K562 (cell line): ENCODE data around the gene TBC1D3B. TPM values are rescaled to one million over a fixed set of nuclear protein-coding genes. Genes with fewer than 3 reads are reported as not detected.

Experiments used
- ATAC-seq: fragments of 200-7000 bp; cut with Tn5 transposase; 3 replicates; pipeline ENCODE4 v1.9.1; 2020; ENCODE audit warnings: moderate library complexity
- BruUV-seq: library from RNA; stranded (reverse); fragments of 400-500 nt; replicated peaks from 2 replicates; lab custom pipeline; 2021; lab: Mats Ljungman, UMichigan
- CTCF ChIA-PET: fragments of 300-600 bp; formaldehyde crosslinking; extraction: SDS; loops from one replicate; lab custom pipeline; 2021; ENCODE audit warnings: low intra/inter-chr PET ratio; lab: Yijun Ruan, JAX
- POLR2A ChIA-PET: fragments of 300-600, 350-650 bp; sonication (Branson Sonifier 250); formaldehyde crosslinking; extraction: SDS; loops from one replicate; lab custom pipeline; 2021; ENCODE audit warnings: antibody characterized with exemption, inconsistent platforms; lab: Yijun Ruan, JAX
- DNase-seq, 4 experiments: peaks; one replicate each; pipeline versions ENCODE4 v3.0.0 to v3.0.0-alpha.2; 2011 to 2018; ENCODE audit warnings: low spot score in 3 of 4, mixed read lengths in 3 of 4; ENCODE audit errors: extremely low read depth in 1 of 4
- FAIRE-seq: peaks from 2 replicates; lab custom pipeline; 2011; peaks lifted over from hg19 to GRCh38; lab: Jason Lieb, UNC
- H2AFZ ChIP-seq: 2 replicates; pipeline ENCODE4 v1.6.0; 2011; ENCODE audit warnings: low read depth, low read length, control low read depth, inconsistent platforms
- H3K27ac ChIP-seq: fragments of 200-600 bp; 3 replicates; pipeline ENCODE4 v1.8.0; 2011; ENCODE audit warnings: low read depth, mild to moderate bottlenecking, control low read depth, inconsistent platforms, low read length, moderate library complexity, mixed read lengths; ENCODE audit errors: extremely low read depth
- H3K27me3 ChIP-seq, 2 experiments: fragments of 300-600 bp in 1 of 2; 2 replicates in 1 of 2; 3 replicates in 1 of 2; pipeline versions ENCODE4 v1.6.0 to v1.8.0; 2011; ENCODE audit warnings: inconsistent platforms in 2 of 2, low read length in 2 of 2, mild to moderate bottlenecking in 1 of 2, mixed read lengths in 1 of 2, moderate library complexity in 1 of 2; ENCODE audit not compliant: control insufficient read depth in 2 of 2, insufficient read depth in 2 of 2
- H3K36me3 ChIP-seq: fragments of 300-600 bp; 3 replicates; pipeline ENCODE4 v1.8.0; 2011; ENCODE audit warnings: mild to moderate bottlenecking, low read length, inconsistent platforms; ENCODE audit not compliant: control insufficient read depth, insufficient read depth
- H3K4me1 ChIP-seq, 2 experiments: fragments of 200-600 bp in 1 of 2; replicated peaks in 1 of 2; 2 replicates in 1 of 2; 3 replicates in 1 of 2; pipeline versions ENCODE4 v1.5.1 to v1.8.0; 2011; ENCODE audit warnings: inconsistent platforms in 2 of 2, low read length in 2 of 2, mild to moderate bottlenecking in 1 of 2, mixed read lengths in 1 of 2, moderate library complexity in 1 of 2; ENCODE audit not compliant: control insufficient read depth in 2 of 2, insufficient read depth in 2 of 2
- H3K4me2 ChIP-seq: 2 replicates; pipeline ENCODE4 v1.6.1; 2011; ENCODE audit warnings: low read length, control low read depth, inconsistent platforms, mixed read lengths; ENCODE audit not compliant: insufficient read depth
- H3K4me3 ChIP-seq: fragments of 200-600 bp; sonication (generic), shearing (Covaris generic); 2 replicates; pipeline ENCODE4 v1.5.1; 2016; ENCODE audit warnings: control low read depth, inconsistent platforms
- H3K79me2 ChIP-seq: fragments of 200-600 bp; 3 replicates; pipeline ENCODE4 v1.8.0; 2011; ENCODE audit warnings: low read length, inconsistent platforms; ENCODE audit not compliant: control insufficient read depth, insufficient read depth
- H3K9ac ChIP-seq, 2 experiments: 2 replicates each; pipeline versions ENCODE4 v1.6.0 to v1.6.1; 2011; ENCODE audit warnings: low read depth in 2 of 2, low read length in 2 of 2, control low read depth in 1 of 2, inconsistent platforms in 1 of 2, mild to moderate bottlenecking in 1 of 2, mixed read lengths in 1 of 2; ENCODE audit not compliant: insufficient read depth in 1 of 2
- H3K9me1 ChIP-seq: one replicate; pipeline ENCODE4 v1.6.0; 2011; ENCODE audit warnings: inconsistent platforms, mild to moderate bottlenecking, low read length, moderate library complexity; ENCODE audit not compliant: control insufficient read depth, insufficient read depth
- H3K9me3 ChIP-seq: replicated peaks from 2 replicates; pipeline ENCODE4 v1.5.1; 2011; ENCODE audit warnings: low read depth, low read length, inconsistent platforms; ENCODE audit not compliant: control insufficient read depth, insufficient read depth
- H4K20me1 ChIP-seq: replicated peaks from 2 replicates; pipeline ENCODE4 v1.6.1; 2011; ENCODE audit warnings: low read length, inconsistent platforms, mixed read lengths; ENCODE audit not compliant: control insufficient read depth, insufficient read depth
- BRCA1 ChIP-seq, 2 experiments: fragments of 450-650 bp in 1 of 2; sonication (generic) in 1 of 2; formaldehyde crosslinking in 1 of 2; IDR thresholded peaks; 2 replicates each; pipeline versions ENCODE4 v1.5.0 to v1.6.1; 2017 to 2020; ENCODE audit warnings: mild to moderate bottlenecking in 1 of 2, missing genetic modification reagents in 1 of 2
- CHCHD3 ChIP-seq: fragments of 250-450 bp; sonication (Bioruptor Pico); IDR thresholded peaks from 2 replicates; pipeline ENCODE4 v2.1.2; 2022; ENCODE audit warnings: mild to moderate bottlenecking
- ETV6 ChIP-seq, 3 experiments: fragments of 150-350 bp in 1 of 3; sonication (generic) in 1 of 3; formaldehyde crosslinking in 1 of 3; IDR thresholded peaks; 2 replicates each; pipeline versions ENCODE4 v1.6.1 to v1.8.0; 2014 to 2022; ENCODE audit warnings: borderline replicate concordance in 2 of 3, low read depth in 2 of 3, antibody characterized with exemption in 1 of 3, low read length in 1 of 3, mild to moderate bottlenecking in 1 of 3, missing genetic modification reagents in 1 of 3
- EWSR1 ChIP-seq: fragments of 450-650 bp; IDR thresholded peaks from 2 replicates; pipeline ENCODE4 v1.6.1; 2018; ENCODE audit warnings: borderline replicate concordance, mild to moderate bottlenecking, low read depth, moderate library complexity; ENCODE audit not compliant: partially characterized antibody
- HLTF ChIP-seq: fragments of 450-650 bp; IDR thresholded peaks from 2 replicates; pipeline ENCODE4 v1.6.1; 2016
- KLF13 ChIP-seq: fragments of 450-650 bp; IDR thresholded peaks from 2 replicates; pipeline ENCODE4 v1.6.1; 2016; ENCODE audit warnings: missing genetic modification characterization, low read depth, mild to moderate bottlenecking, missing compliant biosample characterization, moderate library complexity, borderline replicate concordance
- ZNF23 ChIP-seq: fragments of 250-450 bp; sonication (Bioruptor Pico); IDR thresholded peaks from 2 replicates; pipeline ENCODE4 v1.4.0; 2020; ENCODE audit warnings: mild to moderate bottlenecking
- ZNF764 ChIP-seq: fragments of 250-450 bp; sonication (Bioruptor Pico); IDR thresholded peaks from 2 replicates; pipeline ENCODE4 v1.4.0; 2020; ENCODE audit warnings: low read depth, mild to moderate bottlenecking, moderate library complexity
- WGBS: fragments of 100-300 bp; shearing (Covaris generic); methylation state at CpG from one replicate; pipeline ENCODE4 v1.1.6; 2016; ENCODE audit warnings: low coverage, mixed read lengths; ENCODE audit not compliant: insufficient coverage; ENCODE audit errors: missing lambda C conversion rate; 5-methylcytosine and 5-hydroxymethylcytosine counted together
- in situ Hi-C: fragments of 300-500 bp; cut with MboI; formaldehyde crosslinking; loops from 4 replicates; pipeline ENCODE4 v1.15.0; 2018; ENCODE audit warnings: inconsistent platforms, mixed read lengths
- intact Hi-C: fragments of 100-400 bp; cut with micrococcal nuclease; formaldehyde crosslinking; loops from 2 replicates; pipeline ENCODE4 v1.14.2; 2022
- polyA plus RNA-seq, 8 experiments: library from polyadenylated mRNA; depleted of rRNA in 4 of 8; stranded (reverse) in 5 of 8; unstranded in 3 of 8; fragments of >200 nt; fragmentation: Nextera tagmentation in 2 of 8; fragmentation: Illumina TruSeq in 1 of 8; extraction: Ambion mirVana in 2 of 8; extraction: Trizol in 1 of 8; gene quantifications; 2 replicates each; pipeline versions ENCODE4 v1.2.1 to v1.2.3, GENCODE V29; 2011 to 2014; ENCODE audit warnings: inconsistent platforms in 1 of 8, missing spikeins in 1 of 8
- total RNA-seq, 7 experiments: library from RNA; depleted of rRNA in 6 of 7; stranded (reverse); fragments of >200 nt in 6 of 7; fragmentation: Illumina TruSeq in 2 of 7; extraction: Trizol in 2 of 7; gene quantifications; 2 replicates each; pipeline versions ENCODE4 v1.2.1 to v1.2.3, GENCODE V29; 2011 to 2021; ENCODE audit warnings: low replicate concordance in 1 of 7

TBC1D3B gene
- total and polyA plus RNA-seq, 9 of the 15 experiments (the other 6 are each of a cell fraction or from before 2014, with no cell fraction given), result 0.29 to 0.60 TPM; not detected in 7

DNA sequence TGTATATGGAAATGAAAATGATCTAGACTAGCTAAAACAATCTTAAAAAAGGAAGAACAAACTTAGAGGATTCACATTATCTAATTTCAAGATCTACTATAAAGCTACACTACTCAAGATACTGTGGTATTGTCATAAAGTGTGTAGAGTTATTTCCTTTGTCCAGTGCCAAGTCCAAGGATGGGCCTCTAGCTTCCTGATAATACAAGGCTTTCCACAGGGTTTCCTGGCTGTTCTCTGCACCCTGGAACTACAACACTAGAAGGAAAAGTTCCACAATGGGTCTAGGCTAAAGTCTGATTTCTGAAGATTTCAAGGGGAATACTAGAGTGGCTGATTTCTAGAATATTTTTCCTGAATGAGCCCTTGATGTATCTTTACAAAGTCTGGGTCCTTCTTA is 34.2 kb downstream of the TBC1D3B start:
- H3K79me2 ChIP-seq, result no peaks in the 10 kb centered on the region
- POLR2A ChIA-PET, result no interaction called here
- H3K9ac ChIP-seq, result no peak overlapping the region
- no peak overlapping the region for H3K27ac ChIP-seq
- BruUV-seq, result no TSS peak
- no peaks in the 10 kb centered on the region for H3K9me1 ChIP-seq
- H3K4me3 ChIP-seq, result no peak overlapping the region
- DNase-seq (no peak), FAIRE-seq (no peak), ATAC-seq (no peak)
- no peaks in the 10 kb centered on the region for H3K9me3 ChIP-seq
- H2AFZ ChIP-seq, result no peak overlapping the region
- H3K4me1 ChIP-seq, result no peaks in the 10 kb centered on the region
- CTCF ChIA-PET, result no interaction called here
- H3K36me3 ChIP-seq, result no peaks in the 10 kb centered on the region
- in situ Hi-C loops (no loop called here), intact Hi-C loops (loop anchor here (10.0 kb wide), 1 partner anchor 287 kb away; no protein-coding TSS in a partner anchor)
- TF ChIP-seq ZNF23 (no peak), HLTF (no peak), KLF13 (tag) (no peak), BRCA1 (IDR thresholded peaks at IDR 0.05) (no peak), BRCA1 (CRISPR knock-in tag; IDR thresholded peaks at IDR 0.05) (no peak)
- peaks cover 0 to 8% of the 10 kb centered on the region in 2 experiments; a peak in 3 of 5 replicates for H3K27me3 ChIP-seq
- H3K4me2 ChIP-seq, result no peak overlapping the region
- no peaks in the 10 kb centered on the region for H4K20me1 ChIP-seq

DNA sequence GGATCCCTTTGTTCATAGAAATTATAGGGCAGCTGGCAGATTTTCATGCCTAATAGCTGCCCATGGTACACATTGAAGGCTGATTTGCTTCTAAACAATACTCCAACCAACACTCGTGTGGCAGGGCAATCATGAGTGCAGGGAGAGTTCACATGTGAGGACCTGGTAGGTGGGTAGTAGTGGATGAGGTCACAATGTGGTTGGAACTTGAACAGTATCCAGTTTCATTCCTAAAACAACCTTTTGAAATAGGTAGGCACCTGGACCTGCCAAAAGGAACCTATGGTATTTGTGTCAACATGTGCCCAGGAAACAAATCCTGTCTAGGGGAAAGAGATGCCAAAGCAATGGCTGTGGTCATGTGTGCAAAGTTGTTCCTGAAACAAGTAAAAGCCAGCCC is 40.0 kb downstream of the TBC1D3B start:
- POLR2A ChIA-PET, result interaction anchor here (0.5 kb wide), 1 partner anchor 1595 kb away, joined by 4 read pairs; no protein-coding TSS in a partner anchor
- H3K79me2 ChIP-seq, result no peaks in the 10 kb centered on the region
- FAIRE-seq, result no peak
- in situ Hi-C loops, result loop anchor here (5.0 kb wide), 1 partner anchor 164 kb away; no protein-coding TSS in a partner anchor
- H2AFZ ChIP-seq, result no peak overlapping the region
- H3K4me3 ChIP-seq, result no peak overlapping the region
- intact Hi-C loops, result no loop called here
- H3K4me1 ChIP-seq, result no peaks in the 10 kb centered on the region
- no peaks in the 10 kb centered on the region for H3K36me3 ChIP-seq
- no peak for TF ChIP-seq ETV6 (IDR thresholded peaks at IDR 0.05; ENCODE audit: borderline replicate concordance in 1 of 2, low read depth in 2 of 2, low read length in 1 of 2)
- no peak for TF ChIP-seq ETV6 (CRISPR knock-in tag; IDR thresholded peaks at IDR 0.05; ENCODE audit: borderline replicate concordance)
- no peak for TF ChIP-seq ZNF764 (CRISPR knock-in tag)
- no peak for TF ChIP-seq EWSR1
- no peak for TF ChIP-seq CHCHD3 (CRISPR knock-in tag)
- TF ChIP-seq, all 486 proteins: peak for 0
- Histone ChIP-seq H3K27ac (no peak overlapping the region), H3K9ac (no peak overlapping the region), H3K9me3 (no peaks in the 10 kb centered on the region), H3K9me1 (no peaks in the 10 kb centered on the region), H3K27me3 (peaks cover 0 to 4% of the 10 kb centered on the region in 2 experiments; a peak in 2 of 5 replicates), H3K4me2 (no peak overlapping the region), H4K20me1 (no peaks in the 10 kb centered on the region)
- CTCF ChIA-PET, result no interaction called here
- DNase-seq (no peak), ATAC-seq (no peak)
- 0% methylated on average over 1 of the region's 1 CpG for WGBS
- BruUV-seq, result no TSS peak
